NB4 (cell line): ENCODE data around the gene RANBP3.

Experiments used
- DNase-seq: peaks from one replicate; pipeline ENCODE4 v3.0.0; 2010; ENCODE audit warnings: low read depth
- H3K4me3 ChIP-seq: one replicate; pipeline ENCODE4 v1.5.1; 2011; ENCODE audit warnings: mild to moderate bottlenecking, low read depth, low read length, moderate library complexity
- CTCF ChIP-seq: IDR thresholded peaks from one replicate; pipeline ENCODE4 v1.5.1; 2012; ENCODE audit warnings: low read depth, low read length
- MAX ChIP-seq: IDR thresholded peaks from 2 replicates; pipeline ENCODE4 v1.6.1; 2011; ENCODE audit warnings: low read depth, low read length
- MYC ChIP-seq: IDR thresholded peaks from 2 replicates; pipeline ENCODE4 v1.6.1; 2011; ENCODE audit warnings: low read depth, low read length
- POLR2A ChIP-seq: IDR thresholded peaks from 2 replicates; pipeline ENCODE4 v1.6.1; 2011; ENCODE audit warnings: mild to moderate bottlenecking; ENCODE audit not compliant: insufficient read length; ENCODE audit errors: extremely low read depth

Gene RANBP3

DNA sequence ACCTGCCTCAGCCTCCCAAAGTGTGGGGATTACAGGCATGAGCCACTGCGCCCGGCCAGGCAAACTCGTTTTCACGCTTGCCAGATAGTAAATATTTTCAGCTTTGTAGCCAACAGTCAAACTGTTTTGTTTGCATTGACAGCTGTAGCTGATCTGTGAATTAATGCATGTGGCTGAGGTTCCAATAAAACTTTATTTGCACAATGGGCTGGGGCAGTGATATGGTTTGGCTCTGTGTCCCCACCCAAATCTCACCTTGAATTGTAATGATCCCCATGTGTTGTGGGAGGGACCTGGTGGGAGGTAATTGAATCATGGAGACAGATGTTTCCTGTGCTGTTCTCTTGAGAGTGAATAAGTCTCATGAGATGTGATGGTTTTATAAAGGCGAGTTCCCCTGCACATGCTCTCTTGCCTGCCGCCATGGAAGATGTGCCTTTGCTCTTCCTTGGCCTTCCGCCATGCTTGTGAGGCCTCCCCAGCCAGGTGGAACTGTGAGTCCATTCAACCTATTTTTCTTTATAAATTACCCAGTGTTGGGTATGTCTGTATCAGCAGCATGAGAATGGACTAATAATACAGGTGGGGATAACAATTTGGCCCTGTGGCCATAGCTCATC, 22.4 kb upstream of the RANBP3 start:
- TF ChIP-seq MAX (no peak), POLR2A (no peak), CTCF (no peak), MYC (no peak)
- no peak for DNase-seq
- no peak overlapping the region for H3K4me3 ChIP-seq

GRCh38 chr19:5999693-6000092, 21.8 kb upstream of the RANBP3 start:
- no peak overlapping the region for H3K4me3 ChIP-seq
- TF ChIP-seq POLR2A, result no peak
- TF ChIP-seq CTCF, result no peak
- TF ChIP-seq MAX, result no peak
- no peak for TF ChIP-seq MYC
- DNase-seq, result no peak

DNA sequence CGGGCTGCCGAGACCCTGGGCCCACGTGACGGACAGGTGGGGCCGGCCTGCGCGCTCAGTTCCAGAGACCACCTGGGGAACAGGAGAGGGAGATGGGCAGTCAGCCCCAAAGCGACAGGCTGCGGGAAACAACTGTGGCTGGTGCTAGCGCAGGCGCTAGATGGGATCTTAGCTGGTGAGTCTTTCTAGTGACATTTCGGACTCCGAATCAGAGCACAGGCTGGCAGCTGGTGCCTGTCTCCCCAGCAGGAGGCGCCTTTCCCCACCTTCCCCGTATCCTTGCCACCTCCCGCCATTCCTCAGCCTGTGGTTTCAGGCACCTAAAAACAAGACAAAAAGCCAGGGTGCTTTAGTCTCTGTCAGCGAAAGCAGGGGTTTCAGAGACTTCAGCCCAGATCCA, 19.4 kb upstream of the RANBP3 start:
- TF ChIP-seq CTCF, result no peak
- no peak for TF ChIP-seq POLR2A
- TF ChIP-seq MAX, result no peak
- no peak for TF ChIP-seq MYC

GRCh38 chr19:5996623-5997320, 18.8 kb upstream of the RANBP3 start:
- no peak overlapping the region for H3K4me3 ChIP-seq
- TF ChIP-seq CTCF (no peak), MAX (no peak), POLR2A (no peak), MYC (no peak)
- no peak for DNase-seq

More for the DNA sequence above, 19.4 kb upstream of the RANBP3 start:
- no peak for DNase-seq
- no peak overlapping the region for H3K4me3 ChIP-seq

GRCh38 chr19:5996102-5996501, 18.2 kb upstream of the RANBP3 start:
- TF ChIP-seq MYC (no peak), CTCF (no peak), MAX (no peak), POLR2A (no peak)
- DNase-seq, result no peak
- H3K4me3 ChIP-seq, result no peak overlapping the region
